Fibroblast of lung (primary cell): ENCODE results near the gene TNFRSF21. TPM values are rescaled to one million over a fixed set of nuclear protein-coding genes. Genes with fewer than 3 reads are reported as not detected.

Experiments used
- DNase-seq, 2 donors: peaks; one replicate each; pipeline versions ENCODE4 v3.0.0 to v3.0.0-alpha.2; 2010; ENCODE audit warnings: low read depth in 2 of 2
- H2AFZ ChIP-seq: 2 replicates; pipeline ENCODE4 v1.5.1; 2012; ENCODE audit warnings: low read length, control low read depth, inconsistent platforms
- H3K27ac ChIP-seq: 2 replicates; pipeline ENCODE4 v1.5.1; 2011; ENCODE audit warnings: low read length, control low read depth; ENCODE audit not compliant: insufficient read depth
- H3K27me3 ChIP-seq: 2 replicates; pipeline ENCODE4 v1.5.1; 2011; ENCODE audit warnings: mild to moderate bottlenecking, low read length; ENCODE audit not compliant: control insufficient read depth, insufficient read depth
- H3K36me3 ChIP-seq: 2 replicates; pipeline ENCODE4 v1.5.1; 2011; ENCODE audit warnings: low read length; ENCODE audit not compliant: control insufficient read depth, insufficient read depth
- H3K4me1 ChIP-seq: 2 replicates; pipeline ENCODE4 v1.5.1; 2011; ENCODE audit warnings: low read length; ENCODE audit not compliant: control insufficient read depth, insufficient read depth; ENCODE audit errors: extremely low read depth
- H3K4me2 ChIP-seq: 2 replicates; pipeline ENCODE4 v1.5.1; 2011; ENCODE audit warnings: low read length, control low read depth; ENCODE audit not compliant: insufficient read depth; ENCODE audit errors: extremely low read depth
- H3K4me3 ChIP-seq, 4 experiments: fragments of 200-600 bp in 1 of 4; sonication (generic) in 1 of 4; replicated peaks in 1 of 4; 2 replicates each; pipeline ENCODE4 v1.5.1; 2011 to 2016; ENCODE audit warnings: low read length in 4 of 4, low read depth in 3 of 4, mild to moderate bottlenecking in 3 of 4, control low read depth in 2 of 4, inconsistent platforms in 1 of 4, mixed read lengths in 1 of 4; ENCODE audit not compliant: insufficient read depth in 1 of 4; ENCODE audit errors: control extremely low read depth in 1 of 4
- H3K79me2 ChIP-seq: 2 replicates; pipeline ENCODE4 v1.5.1; 2012; ENCODE audit warnings: mild to moderate bottlenecking, low read length, inconsistent platforms; ENCODE audit not compliant: control insufficient read depth, insufficient read depth
- H3K9ac ChIP-seq: 2 replicates; pipeline ENCODE4 v1.5.1; 2011; ENCODE audit warnings: mild to moderate bottlenecking, low read length, control low read depth; ENCODE audit not compliant: insufficient read depth
- H3K9me3 ChIP-seq: 2 replicates; pipeline ENCODE4 v1.5.1; 2012; ENCODE audit warnings: low read depth, low read length; ENCODE audit not compliant: control insufficient read depth, insufficient read depth
- H4K20me1 ChIP-seq: 2 replicates; pipeline ENCODE4 v1.5.1; 2011; ENCODE audit warnings: low read length; ENCODE audit not compliant: control insufficient read depth, insufficient read depth; ENCODE audit errors: extremely low read depth
- EZH2 ChIP-seq: IDR thresholded peaks from 2 replicates; pipeline ENCODE4 v1.5.1; 2012; ENCODE audit warnings: low read length, control low read depth, mild to moderate bottlenecking; ENCODE audit errors: missing control alignments
- polyA plus RNA-seq, 2 donors: library from polyadenylated mRNA; depleted of rRNA in 1 of 2; stranded (reverse) in 1 of 2; unstranded in 1 of 2; fragments of >200 nt; gene quantifications; 2 replicates each; pipeline ENCODE4 v1.2.1, GENCODE V29; 2011 to 2012; ENCODE audit warnings: missing spikeins in 1 of 2
- total RNA-seq: library from RNA; depleted of rRNA; stranded (reverse); fragments of >200 nt; gene quantifications from 2 replicates; pipeline ENCODE4 v1.2.1, GENCODE V29; 2014
- TF ChIP-seq, protein P1 (sequence below), 2 donors: IDR thresholded peaks in 1 of 2; conservative IDR thresholded peaks in 1 of 2; 1 replicate in 1 of 2; 2 replicates in 1 of 2; pipeline ENCODE4 v1.5.1; 2011 to 2012; ENCODE audit warnings: low read length in 2 of 2, control low read depth in 1 of 2, inconsistent platforms in 1 of 2, low read depth in 1 of 2, mild to moderate bottlenecking in 1 of 2

Gene TNFRSF21
- total and polyA plus RNA-seq, 2 donors (not counting 1 experiment from before 2014, with no cell fraction given) = 4.8 to 8.9 TPM

DNA sequence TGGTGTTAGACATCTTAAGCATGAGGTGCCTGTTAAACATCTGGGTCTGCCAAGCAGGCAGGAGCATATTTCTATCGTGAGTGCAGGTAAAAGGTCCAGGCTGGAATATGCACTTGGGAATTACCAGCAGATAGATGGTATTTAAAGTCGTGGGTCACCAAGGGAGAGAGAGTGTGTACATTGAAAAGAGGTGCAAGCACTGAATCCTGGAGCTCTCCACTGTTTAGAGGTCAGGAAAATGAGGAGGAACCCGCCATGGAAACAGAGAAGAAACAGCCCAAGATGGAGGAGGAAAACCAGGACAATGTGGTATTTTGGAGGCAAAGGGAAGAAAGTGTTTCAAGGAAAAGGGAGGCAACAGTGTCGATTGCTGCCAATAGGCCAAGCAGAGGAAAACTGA is 46.4 kb downstream of the TNFRSF21 start:
- Histone ChIP-seq H4K20me1 (no peaks in the 10 kb centered on the region), H3K4me1 (no peaks in the 10 kb centered on the region), H3K36me3 (no peaks in the 10 kb centered on the region), H3K27ac (no peak overlapping the region), H3K27me3 (no peaks in the 10 kb centered on the region), H3K4me2 (no peak overlapping the region), H2AFZ (no peak overlapping the region), H3K9ac (no peak overlapping the region), H3K4me3 (no peak overlapping the region), H3K9me3 (no peaks in the 10 kb centered on the region), H3K79me2 (no peaks in the 10 kb centered on the region)
- no peak for TF ChIP-seq EZH2
- TF ChIP-seq, protein P1, sequence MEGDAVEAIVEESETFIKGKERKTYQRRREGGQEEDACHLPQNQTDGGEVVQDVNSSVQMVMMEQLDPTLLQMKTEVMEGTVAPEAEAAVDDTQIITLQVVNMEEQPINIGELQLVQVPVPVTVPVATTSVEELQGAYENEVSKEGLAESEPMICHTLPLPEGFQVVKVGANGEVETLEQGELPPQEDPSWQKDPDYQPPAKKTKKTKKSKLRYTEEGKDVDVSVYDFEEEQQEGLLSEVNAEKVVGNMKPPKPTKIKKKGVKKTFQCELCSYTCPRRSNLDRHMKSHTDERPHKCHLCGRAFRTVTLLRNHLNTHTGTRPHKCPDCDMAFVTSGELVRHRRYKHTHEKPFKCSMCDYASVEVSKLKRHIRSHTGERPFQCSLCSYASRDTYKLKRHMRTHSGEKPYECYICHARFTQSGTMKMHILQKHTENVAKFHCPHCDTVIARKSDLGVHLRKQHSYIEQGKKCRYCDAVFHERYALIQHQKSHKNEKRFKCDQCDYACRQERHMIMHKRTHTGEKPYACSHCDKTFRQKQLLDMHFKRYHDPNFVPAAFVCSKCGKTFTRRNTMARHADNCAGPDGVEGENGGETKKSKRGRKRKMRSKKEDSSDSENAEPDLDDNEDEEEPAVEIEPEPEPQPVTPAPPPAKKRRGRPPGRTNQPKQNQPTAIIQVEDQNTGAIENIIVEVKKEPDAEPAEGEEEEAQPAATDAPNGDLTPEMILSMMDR (conservative IDR thresholded peaks at IDR 0.05 in 1 of 2, IDR thresholded peaks at IDR 0.05 in 1 of 2; ENCODE audit: low read depth in 1 of 2, low read length in 2 of 2) = no peak
- no peak for DNase-seq

DNA sequence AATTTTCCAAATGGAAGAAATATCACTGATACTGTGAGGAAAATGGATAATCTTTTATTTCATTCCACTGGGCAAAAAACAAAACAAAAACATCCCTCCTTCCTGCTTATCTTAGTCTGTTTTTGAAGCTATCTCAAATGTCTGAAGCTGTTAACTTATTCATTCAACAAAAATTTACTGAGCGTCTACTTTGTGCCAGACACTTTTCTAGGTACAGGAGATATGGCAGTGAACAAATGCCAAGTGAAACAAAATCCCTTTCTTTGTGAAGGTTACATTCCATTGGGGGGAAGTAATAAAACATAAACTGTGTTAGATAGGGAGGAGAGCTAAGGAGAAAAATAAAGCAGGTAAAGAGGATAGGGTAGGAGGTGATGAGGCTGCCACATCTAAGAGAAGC is 47.5 kb downstream of the TNFRSF21 start:
- H3K79me2 ChIP-seq = no peaks in the 10 kb centered on the region
- H3K27ac ChIP-seq = no peak overlapping the region
- H3K9ac ChIP-seq = no peak overlapping the region
- no peak overlapping the region for H3K4me2 ChIP-seq
- peak in 1 of 2 donors; percentile 64 for DNase-seq
- no peaks in the 10 kb centered on the region for H3K36me3 ChIP-seq
- no peak overlapping the region for H2AFZ ChIP-seq
- H3K4me1 ChIP-seq = no peaks in the 10 kb centered on the region
- H3K4me3 ChIP-seq = no peak overlapping the region
- TF ChIP-seq, protein P1 (conservative IDR thresholded peaks at IDR 0.05 in 1 of 2, IDR thresholded peaks at IDR 0.05 in 1 of 2; ENCODE audit: low read depth in 1 of 2, low read length in 2 of 2) = no peak
- TF ChIP-seq EZH2 = no peak
- H4K20me1 ChIP-seq = no peaks in the 10 kb centered on the region
- H3K9me3 ChIP-seq = no peaks in the 10 kb centered on the region
- H3K27me3 ChIP-seq = no peaks in the 10 kb centered on the region

DNA sequence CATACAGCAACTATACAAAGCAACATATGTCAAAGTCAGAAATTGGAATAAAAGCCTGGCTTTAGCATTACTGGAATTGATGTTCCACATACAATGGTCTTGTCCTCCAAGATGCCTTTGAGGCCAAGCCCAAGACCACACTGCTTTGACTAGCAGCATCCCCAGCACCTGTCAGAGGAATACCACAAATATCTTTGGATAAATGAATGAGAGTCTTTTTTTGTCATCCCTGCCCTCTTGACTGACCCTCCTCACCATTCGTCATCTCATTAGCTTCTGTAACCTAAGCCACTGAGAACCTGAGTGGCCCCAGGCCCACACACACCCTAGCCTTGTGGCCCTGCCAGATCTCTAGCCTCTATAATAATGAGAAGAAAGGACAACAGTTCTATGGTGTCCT is 48.5 kb downstream of the TNFRSF21 start:
- Histone ChIP-seq H3K9ac (no peak overlapping the region), H3K27ac (no peak overlapping the region), H3K36me3 (no peaks in the 10 kb centered on the region), H2AFZ (no peak overlapping the region), H3K9me3 (no peaks in the 10 kb centered on the region), H3K4me1 (no peaks in the 10 kb centered on the region), H3K79me2 (no peaks in the 10 kb centered on the region), H3K4me3 (no peak overlapping the region), H3K27me3 (no peaks in the 10 kb centered on the region), H4K20me1 (no peaks in the 10 kb centered on the region), H3K4me2 (no peak overlapping the region)
- no peak for DNase-seq
- no peak for TF ChIP-seq EZH2
- TF ChIP-seq, protein P1 (conservative IDR thresholded peaks at IDR 0.05 in 1 of 2, IDR thresholded peaks at IDR 0.05 in 1 of 2; ENCODE audit: low read depth in 1 of 2, low read length in 2 of 2) = no peak
